HG03025 (cell line): ENCODE results near the gene ZNF792.
"Not testable (repeated sequence)": the region's sequence is repeated elsewhere in the genome, so short reads cannot be mapped to it uniquely, and the experiment has no call there.

Experiments used
- ATAC-seq: cut with Tn5 transposase; IDR thresholded peaks from one replicate; pipeline ENCODE4 v1.9.1; 2021; ENCODE audit warnings: mild to moderate bottlenecking, moderate library complexity; ENCODE audit not compliant: unreplicated experiment, low FRiP score

Gene ZNF792

DNA sequence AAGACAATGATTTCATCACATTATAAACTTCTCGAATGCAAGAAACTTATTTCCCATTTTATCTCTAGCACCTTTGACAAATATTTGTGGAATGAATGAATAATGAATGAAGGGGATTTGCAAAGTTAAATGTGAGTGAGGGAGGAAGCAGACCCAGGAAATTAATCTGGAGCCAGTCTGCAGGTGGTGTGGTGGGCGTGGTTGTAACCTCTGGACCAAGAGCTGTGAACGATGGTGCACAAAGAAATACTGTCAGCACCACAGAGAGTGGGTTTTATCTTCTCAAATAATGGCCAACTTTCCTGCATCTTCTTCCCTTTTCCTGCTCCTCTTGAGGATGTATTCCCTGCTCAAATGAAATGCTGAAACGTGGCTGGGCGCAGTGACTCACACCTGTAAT is 11.0 kb upstream of the ZNF792 start:
- no peak for ATAC-seq

DNA sequence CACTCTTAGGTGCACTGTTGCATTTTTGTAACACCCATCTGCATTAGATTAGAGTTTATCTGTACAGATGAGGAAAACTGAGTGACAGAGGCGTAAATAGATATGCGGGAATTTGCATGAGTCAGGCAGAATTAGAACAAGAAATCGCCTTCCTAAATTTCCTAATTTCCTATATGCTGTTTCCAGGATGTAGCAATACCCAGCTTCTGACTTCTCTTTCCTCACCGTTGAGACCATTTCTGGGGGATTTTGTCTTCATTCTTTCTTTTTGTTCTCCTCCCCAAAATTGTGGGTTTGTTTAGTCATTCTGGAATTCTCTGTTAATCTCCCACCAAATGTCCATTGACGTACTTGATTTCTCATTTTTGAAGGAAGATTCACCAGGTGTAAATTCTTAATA is 10.6 kb upstream of the ZNF792 start:
- no peak for ATAC-seq

DNA sequence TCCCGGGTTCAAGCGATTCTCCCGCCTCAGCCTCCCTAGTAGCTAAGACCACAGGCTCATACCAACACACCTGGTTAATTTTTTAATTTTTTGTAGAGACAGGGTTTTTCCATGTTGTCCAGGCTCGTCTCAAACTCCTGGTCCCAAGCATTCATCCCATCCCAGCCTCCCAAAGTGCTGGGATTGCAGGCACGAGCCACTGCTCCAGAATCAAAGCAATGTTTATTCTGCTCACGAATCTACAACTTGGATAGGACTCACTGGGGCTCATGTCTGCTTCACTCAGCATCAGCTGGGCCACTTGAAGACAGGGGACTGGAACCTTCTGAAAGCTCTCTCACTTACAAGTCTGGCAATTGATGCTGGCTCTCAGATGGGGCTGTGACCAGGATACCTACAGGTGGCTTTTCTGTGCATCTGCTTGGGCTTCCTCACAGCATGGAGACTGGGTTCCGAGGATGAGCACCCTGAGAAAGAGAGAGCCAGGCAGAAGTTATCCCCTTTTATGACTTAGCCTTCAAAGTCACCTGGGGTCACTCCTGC is 8.2 kb upstream of the ZNF792 start:
- ATAC-seq = no peak

- not testable (repeated sequence) for ATAC-seq
Measured at GRCh38 chr19:34970185-34970780, 6.3 kb upstream of the ZNF792 start.

- ATAC-seq = no peak
Measured at GRCh38 chr19:34969721-34970120, 5.7 kb upstream of the ZNF792 start.

DNA sequence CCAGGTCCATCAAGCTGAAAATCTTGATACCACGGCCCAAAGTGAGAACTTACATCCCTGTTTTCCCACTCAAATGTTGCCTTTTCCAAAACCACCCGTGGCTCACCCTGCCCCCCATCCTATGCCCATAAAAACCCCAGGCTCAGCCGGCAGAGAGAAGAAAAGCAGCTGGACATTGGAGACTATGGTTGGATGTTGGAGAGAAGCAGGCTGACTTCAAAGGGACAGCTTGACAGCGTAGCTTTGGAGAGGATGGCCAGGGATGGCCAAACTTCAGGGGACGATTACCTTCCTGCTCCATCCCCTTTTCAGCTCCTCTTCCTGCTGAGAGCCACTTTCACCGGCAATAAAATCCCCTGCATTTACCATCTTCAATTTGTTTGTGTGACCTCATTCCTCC is 3.5 kb upstream of the ZNF792 start:
- no peak for ATAC-seq

- ATAC-seq = not testable (repeated sequence)
Measured at GRCh38 chr19:34965505-34965904, 1.5 kb upstream of the ZNF792 start.

GRCh38 chr19:34964598-34964997 is 569 bp upstream of the ZNF792 start:
- ATAC-seq = no peak

DNA sequence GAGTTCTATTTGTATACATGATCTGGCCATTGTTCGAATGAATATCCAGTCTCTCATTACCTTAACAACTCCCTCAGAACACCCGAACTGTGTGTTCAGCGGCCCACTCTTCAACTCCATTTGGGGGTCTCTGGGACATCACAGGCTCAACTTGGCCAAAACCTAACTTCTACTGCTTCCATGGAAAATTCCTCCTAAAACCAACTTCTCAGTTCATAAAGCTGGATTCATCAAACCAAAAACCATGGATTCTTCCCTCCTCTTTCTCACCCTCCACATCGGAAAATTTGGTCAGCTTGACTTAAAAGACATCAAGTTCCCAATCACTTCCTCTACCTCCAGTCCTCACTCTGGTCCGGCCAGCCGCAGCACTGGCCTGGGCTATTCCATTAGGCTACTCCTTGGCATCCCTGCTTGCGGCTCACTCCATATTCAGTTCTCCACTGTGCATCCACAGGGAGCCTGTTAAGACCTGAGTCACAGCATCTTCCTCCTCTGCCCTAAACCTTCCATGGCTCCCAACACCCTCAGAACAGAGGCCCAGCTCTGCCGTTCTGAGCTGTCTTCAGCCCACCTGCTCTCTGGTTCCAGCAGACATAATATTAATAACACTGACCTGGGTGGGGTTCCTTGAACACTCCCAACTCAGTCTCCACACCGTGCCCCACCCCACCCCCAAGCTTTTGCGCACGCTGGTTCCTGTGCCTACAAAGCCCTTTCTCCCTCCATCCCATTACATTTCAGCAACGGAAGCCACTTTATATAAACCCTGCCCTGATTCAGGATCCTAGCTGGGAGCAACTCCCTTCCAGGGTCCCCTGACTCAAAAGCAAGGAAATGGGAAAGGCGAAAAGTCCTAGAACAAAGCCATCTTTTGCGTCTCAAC is 1.1 kb downstream of the ZNF792 start:
- ATAC-seq = no peak

GRCh38 chr19:34961775-34962686 is 2.0 kb downstream of the ZNF792 start:
- ATAC-seq = no peak

DNA sequence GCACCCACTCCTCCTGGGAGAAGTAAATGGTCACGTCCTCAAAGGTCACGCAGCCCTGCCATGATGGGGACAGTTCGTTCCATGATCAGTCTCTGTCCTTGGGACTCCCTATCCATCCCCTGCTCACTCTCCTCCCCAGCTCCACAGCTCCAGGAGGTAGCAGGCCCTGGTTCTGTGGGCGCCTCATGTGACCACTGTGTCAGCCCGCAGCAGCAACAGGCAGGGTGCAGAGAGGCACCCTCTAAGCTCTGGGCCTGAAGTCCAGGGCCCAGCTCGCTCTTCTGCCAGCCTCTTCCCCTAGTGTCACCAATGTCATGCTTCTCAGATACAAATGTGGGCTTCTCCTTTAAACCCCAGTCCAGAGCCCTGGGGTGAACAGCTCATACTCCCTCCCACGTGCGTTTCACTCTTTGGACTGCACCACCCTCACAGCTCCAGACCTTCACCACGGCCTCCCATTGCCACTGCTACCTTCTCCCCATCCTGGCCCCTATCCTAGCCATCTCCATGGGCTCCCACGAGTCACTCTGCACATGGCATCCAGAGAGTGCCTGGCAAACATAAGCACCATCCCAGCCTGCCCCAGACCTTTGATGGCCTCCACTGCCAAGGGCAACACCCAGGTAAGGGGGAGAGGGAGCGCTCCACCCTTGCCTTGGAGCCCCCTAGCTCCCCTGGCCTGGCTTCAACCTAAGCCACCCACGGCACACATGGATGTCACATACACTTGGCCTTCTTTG is 2.9 kb downstream of the ZNF792 start:
- no peak for ATAC-seq

DNA sequence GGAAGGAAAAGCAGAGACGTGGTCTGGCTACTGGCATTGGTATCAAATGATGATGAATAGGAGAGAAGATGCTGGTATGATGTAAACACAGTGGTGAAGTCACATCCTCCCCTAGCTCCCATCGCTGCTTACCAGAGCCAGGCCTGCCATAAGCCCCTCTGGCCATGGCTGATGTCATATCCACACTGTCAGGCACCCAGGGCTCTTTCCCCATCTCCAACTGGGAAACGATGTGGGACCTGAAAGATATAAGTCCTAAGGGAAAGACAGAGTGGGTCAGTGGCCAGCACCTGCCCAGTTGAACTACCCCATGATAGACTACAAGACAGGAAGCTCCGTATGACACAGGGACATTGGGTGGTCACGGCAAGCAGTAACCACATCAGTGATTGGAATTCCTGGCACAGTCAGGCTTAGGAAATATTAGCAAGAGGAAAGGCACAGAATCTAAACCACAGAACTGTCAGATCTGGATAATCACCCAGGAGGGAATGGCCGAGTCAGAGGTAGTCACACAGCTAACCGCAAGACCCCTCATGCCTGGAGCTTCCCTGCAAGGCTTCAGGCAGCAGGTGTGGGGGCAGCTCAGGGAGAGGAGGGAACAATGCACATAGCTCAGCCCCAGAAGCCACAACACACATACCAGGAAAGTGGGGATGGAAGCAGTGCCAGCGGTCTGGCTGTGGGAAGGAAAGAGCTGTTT is 3.8 kb downstream of the ZNF792 start:
- ATAC-seq = no peak

DNA sequence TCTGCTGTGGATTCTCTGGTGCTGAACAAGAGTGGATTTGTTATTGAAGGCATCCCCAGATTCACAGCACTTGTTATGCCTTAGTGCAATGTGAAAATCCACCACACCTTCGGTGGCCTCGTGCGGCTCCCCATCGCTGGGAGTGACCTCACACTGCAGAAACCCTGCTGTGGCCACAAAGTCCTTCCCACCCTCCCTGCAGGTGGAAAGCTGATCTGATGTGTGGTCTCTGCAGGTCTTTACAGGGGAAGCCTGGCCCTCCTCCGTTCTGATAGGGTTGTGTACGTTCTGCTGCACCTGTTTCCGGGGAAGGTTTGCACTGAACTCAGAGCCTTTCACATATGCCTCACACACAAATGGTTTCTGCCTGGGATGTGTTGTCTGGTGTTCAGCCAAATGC is 5.0 kb downstream of the ZNF792 start:
- no peak for ATAC-seq

DNA sequence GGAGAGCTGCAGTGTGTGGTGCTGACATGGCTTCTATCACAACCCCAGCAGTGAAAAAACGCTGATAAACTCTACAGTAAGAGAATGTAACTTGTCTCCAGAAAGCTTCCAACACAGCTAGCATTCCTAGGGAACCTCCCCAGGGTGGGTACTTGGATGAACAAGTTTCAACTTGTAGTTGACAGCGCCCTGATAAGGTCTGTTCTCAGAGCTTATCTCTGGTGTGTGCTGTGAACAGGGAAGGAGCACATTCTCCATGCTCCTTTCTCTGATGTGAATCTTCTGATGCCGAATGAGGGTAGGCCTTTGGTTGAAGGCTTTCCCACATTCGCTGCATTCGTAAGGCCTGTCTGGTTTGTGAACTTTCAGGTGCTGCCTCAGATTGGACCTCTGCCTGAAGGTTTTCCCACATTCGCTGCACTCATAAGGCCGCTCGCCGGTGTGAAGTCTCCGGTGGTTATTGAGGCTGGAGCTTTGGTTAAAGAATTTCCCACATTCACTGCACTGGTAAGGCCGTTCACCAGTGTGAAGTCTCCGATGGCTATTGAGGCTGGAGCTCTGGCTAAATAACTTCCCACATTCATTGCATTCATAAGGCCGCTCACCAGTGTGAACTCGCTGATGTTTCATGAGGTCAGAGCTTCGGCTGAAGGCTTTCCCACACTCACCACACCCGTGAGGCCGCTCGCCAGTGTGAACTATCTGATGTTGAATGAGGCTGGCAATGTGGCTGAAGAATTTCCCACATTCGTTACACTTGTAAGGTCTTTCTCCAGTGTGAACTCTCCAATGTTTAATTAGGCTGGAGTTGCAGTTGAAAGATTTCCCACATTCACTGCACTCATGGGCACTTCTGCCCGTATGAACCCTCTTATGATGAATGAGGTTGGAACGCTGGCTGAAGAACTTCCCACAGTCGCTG is 5.9 kb downstream of the ZNF792 start:
- ATAC-seq = no peak

- no peak for ATAC-seq
Measured at GRCh38 chr19:34953092-34953491, 10.9 kb downstream of the ZNF792 start.

DNA sequence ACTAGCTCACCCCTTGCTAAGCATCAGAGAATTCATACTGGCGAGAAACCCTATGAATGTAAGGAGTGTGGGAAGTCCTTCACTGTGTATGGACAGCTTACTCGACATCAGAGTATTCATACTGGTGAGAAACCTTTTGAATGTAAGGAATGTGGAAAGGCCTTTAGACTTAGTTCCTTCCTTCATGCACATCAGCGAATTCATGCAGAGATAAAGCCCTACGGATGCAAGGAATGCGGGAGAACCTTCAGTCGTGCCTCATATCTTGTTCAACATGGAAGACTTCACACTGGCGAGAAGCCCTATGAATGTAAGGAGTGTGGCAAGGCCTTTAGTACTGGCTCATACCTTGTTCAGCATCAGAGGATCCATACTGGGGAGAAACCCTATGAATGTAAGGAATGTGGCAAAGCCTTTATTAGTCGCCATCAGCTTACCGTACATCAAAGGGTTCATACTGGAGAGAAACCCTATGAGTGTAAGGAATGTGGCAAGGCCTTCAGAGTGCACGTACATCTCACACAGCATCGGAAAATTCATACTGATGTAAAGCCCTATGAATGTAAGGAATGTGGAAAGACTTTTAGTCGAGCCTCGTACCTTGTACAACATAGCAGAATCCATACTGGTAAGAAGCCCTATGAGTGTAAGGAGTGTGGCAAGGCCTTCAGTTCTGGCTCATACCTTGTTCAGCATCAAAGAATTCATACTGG is 20.0 kb downstream of the ZNF792 start:
- no peak for ATAC-seq

DNA sequence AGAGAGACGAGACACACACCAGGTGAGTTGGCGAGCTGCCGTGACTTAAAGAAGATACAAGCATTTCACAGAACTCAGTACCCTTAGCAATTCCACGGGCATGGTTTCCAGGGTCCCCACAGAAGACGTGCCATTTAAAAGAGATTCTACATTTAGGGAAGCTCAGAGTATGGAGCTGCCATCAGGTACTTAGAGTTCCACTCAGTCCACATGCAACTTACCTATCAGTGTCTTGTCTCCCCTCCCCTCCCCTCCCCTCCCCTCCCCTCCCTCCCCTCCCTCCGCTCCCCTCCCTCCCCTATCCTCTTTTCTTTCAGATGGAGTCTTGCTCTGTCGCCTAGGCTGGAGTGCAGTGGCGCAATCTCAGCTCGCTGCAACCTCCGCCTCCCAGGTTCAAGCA is 25.1 kb downstream of the ZNF792 start:
- ATAC-seq = no peak

DNA sequence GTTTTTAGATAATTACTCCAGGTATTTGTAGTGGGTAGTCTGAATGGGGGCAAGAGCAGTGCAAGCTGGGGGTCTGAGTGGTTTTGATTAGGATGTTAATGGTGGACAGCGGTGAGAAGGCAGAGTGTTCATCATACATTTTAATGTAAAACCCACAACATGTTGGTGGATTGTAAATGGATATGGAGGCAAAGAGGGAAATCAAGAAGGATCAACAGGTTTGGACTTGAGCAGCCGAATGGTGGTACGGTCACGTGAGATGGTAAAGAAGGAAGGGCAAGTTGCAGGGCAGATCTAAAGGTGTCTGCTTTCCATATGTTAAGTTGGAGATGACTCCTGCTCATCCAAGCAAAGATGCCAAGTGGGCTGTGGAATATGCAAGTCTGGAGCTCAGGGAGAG is 27.8 kb downstream of the ZNF792 start:
- no peak for ATAC-seq
